ENCODE measurements around the gene TNF. TPM values are rescaled to one million over a fixed set of nuclear protein-coding genes. Genes with fewer than 3 reads are reported as not detected.

TNF gene
- total RNA-seq, 1 donor from 2014 or later, result 1.2 TPM

- H3K9me3 ChIP-seq (ENCODE audit: insufficient read depth, low read depth, low read length), result no peaks in the 10 kb centered on the region
- H3K79me2 ChIP-seq (ENCODE audit: insufficient read depth, low read length), result peaks cover 48% of the 10 kb centered on the region
- DNase-seq (ENCODE audit: low read depth) (peak; percentile 95), FAIRE-seq (no peak)
- peaks cover 40% of the 10 kb centered on the region for H4K20me1 ChIP-seq (ENCODE audit: insufficient read depth, low read length)
- TF ChIP-seq EZH2 (IDR thresholded peaks at IDR 0.05; ENCODE audit: insufficient read depth, low read length) (no peak), CTCF (IDR thresholded peaks at IDR 0.05; ENCODE audit: insufficient read depth, low read depth, low read length) (no peak)
- H3K27me3 ChIP-seq (ENCODE audit: insufficient read depth, low read length), result no peaks in the 10 kb centered on the region
- H3K4me3 Mint-ChIP-seq (ENCODE audit: unreplicated experiment), result peak within 1 kb of the TSS; percentile 100
- H3K27ac Mint-ChIP-seq (ENCODE audit: unreplicated experiment), result peak within 1 kb of the TSS; percentile 98
- peaks cover 25% of the 10 kb centered on the region for H3K36me3 ChIP-seq (ENCODE audit: insufficient read depth, low read length)
- peak within 1 kb of the TSS; percentile 80 for H2AFZ ChIP-seq (ENCODE audit: low read depth, low read length)
- no peaks in the 10 kb centered on the region for H3K9me3 Mint-ChIP-seq (ENCODE audit: unreplicated experiment)
- H3K36me3 Mint-ChIP-seq (ENCODE audit: low read depth, unreplicated experiment), result peaks cover 26% of the 10 kb centered on the region
- peak within 1 kb of the TSS; percentile 95 for H3K4me2 ChIP-seq (ENCODE audit: low read length)
- peak within 1 kb of the TSS; percentile 98 for H3K27ac ChIP-seq (ENCODE audit: low read depth, low read length)
- H3K9ac ChIP-seq (ENCODE audit: low read length), result peak within 1 kb of the TSS; percentile 96
- peaks cover 30% of the 10 kb centered on the region for H3K4me1 Mint-ChIP-seq (ENCODE audit: low read depth, unreplicated experiment)
- H3K27me3 Mint-ChIP-seq (ENCODE audit: low read depth, unreplicated experiment), result no peaks in the 10 kb centered on the region
- H3K4me1 ChIP-seq (ENCODE audit: insufficient read depth, low read length), result peaks cover 38% of the 10 kb centered on the region
- H3K4me3 ChIP-seq (ENCODE audit: insufficient read depth, low read depth, low read length), result peak within 1 kb of the TSS; percentile 84
These were observed 33.5 kb upstream of the TNF start, which contains the start of gene DDX39B for GRCh38 chr6:31541658-31542521. TSS of gene DDX39B (minus strand) at chr6:31542003. CDS start at chr6:31540532, 1,471 bp downstream.

DNA sequence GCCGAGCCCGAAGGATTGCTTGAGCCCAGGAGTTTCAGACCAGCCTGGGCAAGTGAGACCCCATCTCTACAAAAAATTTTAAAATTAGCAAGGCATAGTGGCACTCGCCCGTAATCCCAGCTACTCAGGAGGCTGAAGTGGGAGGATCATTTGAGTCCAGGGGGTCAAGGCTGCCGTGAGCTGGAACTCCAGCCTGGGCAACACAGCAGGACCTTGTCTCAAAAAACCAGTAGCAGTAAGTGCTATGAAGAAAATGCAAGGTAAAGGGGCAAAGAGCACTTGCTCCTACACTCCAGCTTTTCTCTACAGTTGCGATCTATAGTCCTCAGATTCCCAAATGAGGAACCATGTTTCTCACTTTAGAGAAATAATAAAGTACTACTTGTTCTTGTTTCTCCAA is 31.7 kb upstream of the TNF start:
- Histone ChIP-seq H3K36me3 (ENCODE audit: insufficient read depth, low read length) (peaks cover 12% of the 10 kb centered on the region), H3K27ac (ENCODE audit: low read depth, low read length) (no peak overlapping the region), H3K27me3 (ENCODE audit: insufficient read depth, low read length) (no peaks in the 10 kb centered on the region), H3K9ac (ENCODE audit: low read length) (no peak overlapping the region), H3K4me1 (ENCODE audit: insufficient read depth, low read length) (peaks cover 45% of the 10 kb centered on the region), H3K79me2 (ENCODE audit: insufficient read depth, low read length) (peaks cover 40% of the 10 kb centered on the region), H4K20me1 (ENCODE audit: insufficient read depth, low read length) (peaks cover 24% of the 10 kb centered on the region), H3K4me2 (ENCODE audit: low read length) (no peak overlapping the region), H3K9me3 (ENCODE audit: insufficient read depth, low read depth, low read length) (no peaks in the 10 kb centered on the region), H3K4me3 (ENCODE audit: insufficient read depth, low read depth, low read length) (no peak overlapping the region), H2AFZ (ENCODE audit: low read depth, low read length) (no peak overlapping the region)
- peaks cover 31% of the 10 kb centered on the region for H3K4me1 Mint-ChIP-seq (ENCODE audit: low read depth, unreplicated experiment)
- H3K27ac Mint-ChIP-seq (ENCODE audit: unreplicated experiment), result no peak overlapping the region
- TF ChIP-seq CTCF (IDR thresholded peaks at IDR 0.05; ENCODE audit: insufficient read depth, low read depth, low read length), result no peak
- TF ChIP-seq EZH2 (IDR thresholded peaks at IDR 0.05; ENCODE audit: insufficient read depth, low read length), result no peak
- H3K27me3 Mint-ChIP-seq (ENCODE audit: low read depth, unreplicated experiment), result no peaks in the 10 kb centered on the region
- H3K36me3 Mint-ChIP-seq (ENCODE audit: low read depth, unreplicated experiment), result peaks cover 22% of the 10 kb centered on the region
- DNase-seq (ENCODE audit: low read depth) (no peak), FAIRE-seq (no peak)
- H3K9me3 Mint-ChIP-seq (ENCODE audit: unreplicated experiment), result no peaks in the 10 kb centered on the region
- no peak overlapping the region for H3K4me3 Mint-ChIP-seq (ENCODE audit: unreplicated experiment)

GRCh38 chr6:31544676-31545075 is 30.7 kb upstream of the TNF start:
- no peak for DNase-seq (ENCODE audit: low read depth)
- no peak overlapping the region for H2AFZ ChIP-seq (ENCODE audit: low read depth, low read length)
- no peak overlapping the region for H3K27ac ChIP-seq (ENCODE audit: low read depth, low read length)
- peaks cover 8% of the 10 kb centered on the region for H3K36me3 ChIP-seq (ENCODE audit: insufficient read depth, low read length)
- Mint-ChIP-seq H3K27ac (ENCODE audit: unreplicated experiment) (no peak overlapping the region), H3K36me3 (ENCODE audit: low read depth, unreplicated experiment) (peaks cover 22% of the 10 kb centered on the region), H3K4me3 (ENCODE audit: unreplicated experiment) (peak overlapping the region; percentile 94), H3K27me3 (ENCODE audit: low read depth, unreplicated experiment) (no peaks in the 10 kb centered on the region), H3K9me3 (ENCODE audit: unreplicated experiment) (no peaks in the 10 kb centered on the region), H3K4me1 (ENCODE audit: low read depth, unreplicated experiment) (peaks cover 26% of the 10 kb centered on the region)
- H3K9ac ChIP-seq (ENCODE audit: low read length), result no peak overlapping the region
- TF ChIP-seq EZH2 (IDR thresholded peaks at IDR 0.05; ENCODE audit: insufficient read depth, low read length) (no peak), CTCF (IDR thresholded peaks at IDR 0.05; ENCODE audit: insufficient read depth, low read depth, low read length) (no peak)
- no peak overlapping the region for H3K4me3 ChIP-seq (ENCODE audit: insufficient read depth, low read depth, low read length)
- H3K27me3 ChIP-seq (ENCODE audit: insufficient read depth, low read length), result no peaks in the 10 kb centered on the region
- H4K20me1 ChIP-seq (ENCODE audit: insufficient read depth, low read length), result peaks cover 13% of the 10 kb centered on the region
- no peaks in the 10 kb centered on the region for H3K9me3 ChIP-seq (ENCODE audit: insufficient read depth, low read depth, low read length)
- H3K79me2 ChIP-seq (ENCODE audit: insufficient read depth, low read length), result peaks cover 34% of the 10 kb centered on the region
- FAIRE-seq, result no peak
- no peak overlapping the region for H3K4me2 ChIP-seq (ENCODE audit: low read length)
- peaks cover 34% of the 10 kb centered on the region for H3K4me1 ChIP-seq (ENCODE audit: insufficient read depth, low read length)

All from astrocyte (in vitro differentiated cells and primary cell).